Lower lobe of right lung (tissue), 2 donors: ENCODE measurements around the gene RELT. TPM values are rescaled to one million over a fixed set of nuclear protein-coding genes. Genes with fewer than 3 reads are reported as not detected.

Source experiments
- ATAC-seq, 2 donors: fragments of 200-7000 bp; cut with Tn5 transposase; one replicate each; pipeline ENCODE4 v1.9.1; 2020 to 2022; ENCODE audit warnings: mild to moderate bottlenecking in 2 of 2, moderate library complexity in 2 of 2
- DNase-seq: peaks from one replicate; pipeline ENCODE4 v3.0.0-alpha.2; 2020
- H3K27ac ChIP-seq: fragments of 200-600 bp; one replicate; pipeline ENCODE4 v1.8.0; 2022
- H3K27me3 ChIP-seq: fragments of 200-600 bp; one replicate; pipeline ENCODE4 v1.8.0; 2022; ENCODE audit warnings: low read depth
- H3K36me3 ChIP-seq: fragments of 200-600 bp; one replicate; pipeline ENCODE4 v1.8.0; 2022; ENCODE audit warnings: mild to moderate bottlenecking
- H3K4me1 ChIP-seq: fragments of 200-600 bp; one replicate; pipeline ENCODE4 v1.8.0; 2022
- H3K4me3 ChIP-seq: fragments of 200-600 bp; one replicate; pipeline ENCODE4 v1.8.0; 2022; ENCODE audit warnings: mild to moderate bottlenecking
- H3K9me3 ChIP-seq: fragments of 200-600 bp; one replicate; pipeline ENCODE4 v1.8.0; 2022
- intact Hi-C: fragments of 100-400 bp; cut with DNase I; formaldehyde crosslinking; loops from one replicate; pipeline ENCODE4 v1.11.0; 2022
- total RNA-seq: library from RNA; stranded (reverse); fragmentation: NEBNext Ultra II Directional; extraction: Animal tissue kit (Norgen Biotek cat#: 25700); gene quantifications from one replicate; pipeline ENCODE4 v1.2.1, GENCODE V29; 2021
- TF ChIP-seq, protein P1 (sequence below): fragments of 200-600 bp; IDR thresholded peaks from one replicate; pipeline ENCODE4 v1.8.0; 2022; ENCODE audit warnings: antibody characterized with exemption, mild to moderate bottlenecking
- donor health status: DM: no; HTN: yes; CAD: no; lungs with severe emphysema.

RELT gene
- total RNA-seq, 1 donor from 2014 or later = 15.4 TPM

GRCh38 chr11:73344191-73344607, 32.0 kb upstream of the RELT start:
- Histone ChIP-seq H3K27ac (no peak overlapping the region), H3K4me1 (peaks cover 8% of the 10 kb centered on the region)
- ATAC-seq = no peak

GRCh38 chr11:73345481-73346160, 30.6 kb upstream of the RELT start:
- H3K4me3 ChIP-seq = no peak overlapping the region
- intact Hi-C loops = no loop called here
- no peaks in the 10 kb centered on the region for H3K27me3 ChIP-seq
- no peaks in the 10 kb centered on the region for H3K9me3 ChIP-seq
- H3K27ac ChIP-seq = no peak overlapping the region
- peaks cover 27% of the 10 kb centered on the region for H3K36me3 ChIP-seq
- TF ChIP-seq, protein P1, sequence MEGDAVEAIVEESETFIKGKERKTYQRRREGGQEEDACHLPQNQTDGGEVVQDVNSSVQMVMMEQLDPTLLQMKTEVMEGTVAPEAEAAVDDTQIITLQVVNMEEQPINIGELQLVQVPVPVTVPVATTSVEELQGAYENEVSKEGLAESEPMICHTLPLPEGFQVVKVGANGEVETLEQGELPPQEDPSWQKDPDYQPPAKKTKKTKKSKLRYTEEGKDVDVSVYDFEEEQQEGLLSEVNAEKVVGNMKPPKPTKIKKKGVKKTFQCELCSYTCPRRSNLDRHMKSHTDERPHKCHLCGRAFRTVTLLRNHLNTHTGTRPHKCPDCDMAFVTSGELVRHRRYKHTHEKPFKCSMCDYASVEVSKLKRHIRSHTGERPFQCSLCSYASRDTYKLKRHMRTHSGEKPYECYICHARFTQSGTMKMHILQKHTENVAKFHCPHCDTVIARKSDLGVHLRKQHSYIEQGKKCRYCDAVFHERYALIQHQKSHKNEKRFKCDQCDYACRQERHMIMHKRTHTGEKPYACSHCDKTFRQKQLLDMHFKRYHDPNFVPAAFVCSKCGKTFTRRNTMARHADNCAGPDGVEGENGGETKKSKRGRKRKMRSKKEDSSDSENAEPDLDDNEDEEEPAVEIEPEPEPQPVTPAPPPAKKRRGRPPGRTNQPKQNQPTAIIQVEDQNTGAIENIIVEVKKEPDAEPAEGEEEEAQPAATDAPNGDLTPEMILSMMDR = no peak
- H3K4me1 ChIP-seq = peaks cover 11% of the 10 kb centered on the region
- ATAC-seq (no peak), DNase-seq (no peak)

More at GRCh38 chr11:73344191-73344607, 32.0 kb upstream of the RELT start:
- TF ChIP-seq, protein P1 = no peak
- H3K9me3 ChIP-seq = no peaks in the 10 kb centered on the region
- no peaks in the 10 kb centered on the region for H3K27me3 ChIP-seq
- no peak overlapping the region for H3K4me3 ChIP-seq
- H3K36me3 ChIP-seq = peaks cover 24% of the 10 kb centered on the region
- intact Hi-C loops = no loop called here
- no peak for DNase-seq

- H3K36me3 ChIP-seq = peaks cover 27% of the 10 kb centered on the region
- no peaks in the 10 kb centered on the region for H3K9me3 ChIP-seq
- DNase-seq = no peak
- no peak for ATAC-seq
- intact Hi-C loops = no loop called here
- H3K4me1 ChIP-seq = peaks cover 18% of the 10 kb centered on the region
- H3K27ac ChIP-seq = no peak overlapping the region
- TF ChIP-seq, protein P1 = no peak
- H3K4me3 ChIP-seq = no peak overlapping the region
- H3K27me3 ChIP-seq = no peaks in the 10 kb centered on the region
Measured at GRCh38 chr11:73346186-73346935, 29.8 kb upstream of the RELT start.

DNA sequence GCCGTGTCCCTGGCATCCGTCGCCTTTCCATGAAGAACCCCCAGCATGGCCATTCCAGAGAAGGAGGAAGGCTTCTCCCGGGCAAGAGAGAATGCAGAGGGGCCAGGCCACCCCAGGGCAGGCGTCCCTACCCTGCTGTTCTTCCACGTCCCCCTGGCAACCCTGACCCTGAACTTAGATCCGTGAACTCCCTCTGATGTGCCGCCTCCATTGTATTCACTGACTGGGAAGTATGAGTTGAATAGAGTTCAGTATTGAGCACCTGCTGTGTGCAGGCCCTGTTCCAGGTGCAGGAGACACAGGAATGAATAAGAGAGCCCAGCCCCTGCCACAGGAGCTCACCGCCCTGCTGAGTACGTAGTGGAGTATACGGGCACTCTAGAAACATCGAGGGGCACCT, 29.1 kb upstream of the RELT start:
- intact Hi-C loops = no loop called here
- Histone ChIP-seq H3K4me1 (peaks cover 21% of the 10 kb centered on the region), H3K27ac (no peak overlapping the region), H3K27me3 (no peaks in the 10 kb centered on the region), H3K4me3 (no peak overlapping the region), H3K9me3 (no peaks in the 10 kb centered on the region), H3K36me3 (peaks cover 27% of the 10 kb centered on the region)
- TF ChIP-seq, protein P1 = no peak
- ATAC-seq = no peak
- no peak for DNase-seq

- ATAC-seq (no peak), DNase-seq (no peak)
- no peak overlapping the region for H3K4me3 ChIP-seq
- no peaks in the 10 kb centered on the region for H3K27me3 ChIP-seq
- TF ChIP-seq, protein P1 = no peak
- intact Hi-C loops = no loop called here
- peaks cover 42% of the 10 kb centered on the region for H3K36me3 ChIP-seq
- no peaks in the 10 kb centered on the region for H3K9me3 ChIP-seq
- H3K4me1 ChIP-seq = peaks cover 13% of the 10 kb centered on the region
- no peak overlapping the region for H3K27ac ChIP-seq
Measured at GRCh38 chr11:73348838-73349237, 27.4 kb upstream of the RELT start.
